Gastrocnemius medialis (tissue), 4 donors: Measurements from ENCODE around the gene RPP25L.

Experiments
- CTCF ChIP-seq, 5 experiments: fragments of 450-650 bp in 3 of 5; fragments of 200-600 bp in 2 of 5; sonication (generic) in 2 of 5; IDR thresholded peaks in 4 of 5; conservative IDR thresholded peaks in 1 of 5; 1 replicate in 4 of 5; 2 replicates in 1 of 5; pipeline ENCODE4 v1.5.1; 2016 to 2019; ENCODE audit warnings: antibody characterized with exemption in 5 of 5, mild to moderate bottlenecking in 3 of 5, moderate library complexity in 3 of 5
- POLR2A ChIP-seq, 2 donors: fragments of 450-650 bp; IDR thresholded peaks; one replicate each; pipeline ENCODE4 v1.6.1; 2017; ENCODE audit warnings: antibody characterized with exemption in 2 of 2, mild to moderate bottlenecking in 2 of 2, moderate library complexity in 2 of 2

- TF ChIP-seq CTCF (IDR thresholded peaks at IDR 0.05 in 4 of 5, conservative IDR thresholded peaks at IDR 0.05 in 1 of 5) = no peak
- TF ChIP-seq POLR2A (IDR thresholded peaks at IDR 0.05) = no peak
Observed at GRCh38 chr9:34578241-34579103, 33.4 kb downstream of the RPP25L start.
